ENCODE data around the gene DENND6B.

DNA sequence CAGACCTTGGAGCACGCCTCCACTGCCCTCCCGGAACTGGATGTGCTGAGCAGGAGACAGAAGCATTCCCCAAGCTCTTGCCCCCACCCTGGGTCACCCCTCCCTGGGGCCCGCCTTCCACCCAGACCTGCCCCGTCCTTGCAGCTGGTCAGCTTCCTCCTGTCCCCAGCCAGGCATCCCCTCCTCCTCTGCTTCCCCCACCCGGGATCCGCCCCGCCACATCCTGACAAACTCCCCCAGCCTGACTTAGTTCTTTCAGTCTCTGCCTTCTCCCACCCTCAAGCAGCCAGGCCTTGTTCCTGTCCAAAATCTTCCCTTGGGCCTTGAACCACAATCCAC lies 18.2 kb downstream of the DENND6B start:
- TF ChIP-seq EZH2phosphoT487 (IDR thresholded peaks at IDR 0.05; ENCODE audit: low read length) = no peak
- no peak for TF ChIP-seq EZH2 (optimal IDR thresholded peaks at IDR 0.05; ENCODE audit: low read depth, low read length)

All from MM.1S (cell line).